H9 (cell line): ENCODE measurements around the gene DHX58. TPM values are rescaled to one million over a fixed set of nuclear protein-coding genes. Genes with fewer than 3 reads are reported as not detected.

Experiments
- DNase-seq: peaks from one replicate; pipeline ENCODE4 v3.0.0-alpha.2; 2017
- H2AFZ ChIP-seq: one replicate; pipeline ENCODE4 v1.6.1; 2013; ENCODE audit warnings: mild to moderate bottlenecking, low read length, control low read depth, moderate library complexity
- H2AK5ac ChIP-seq: 2 replicates; pipeline ENCODE4 v1.6.1; 2013; ENCODE audit warnings: low read length, control low read depth, mixed read lengths; ENCODE audit not compliant: insufficient read length
- H2BK120ac ChIP-seq: one replicate; pipeline ENCODE4 v1.6.1; 2013; ENCODE audit warnings: low read depth, mild to moderate bottlenecking, low read length, control low read depth, inconsistent platforms; ENCODE audit not compliant: poor library complexity, severe bottlenecking
- H2BK12ac ChIP-seq: 2 replicates; pipeline ENCODE4 v1.6.1; 2013; ENCODE audit warnings: low read length, control low read depth, mixed read lengths, low read depth; ENCODE audit not compliant: insufficient read length
- H2BK15ac ChIP-seq: 2 replicates; pipeline ENCODE4 v1.6.1; 2013; ENCODE audit warnings: low read depth, low read length, control low read depth
- H2BK20ac ChIP-seq: one replicate; pipeline ENCODE4 v1.6.1; 2013; ENCODE audit warnings: low read depth, mild to moderate bottlenecking, low read length, control low read depth, inconsistent platforms; ENCODE audit not compliant: poor library complexity, severe bottlenecking
- H2BK5ac ChIP-seq: 2 replicates; pipeline ENCODE4 v1.6.1; 2013; ENCODE audit warnings: low read length, control low read depth, mixed read lengths; ENCODE audit not compliant: insufficient read length
- H3K14ac ChIP-seq: 2 replicates; pipeline ENCODE4 v1.6.1; 2013; ENCODE audit warnings: low read length, control low read depth; ENCODE audit not compliant: insufficient read depth
- H3K18ac ChIP-seq: 2 replicates; pipeline ENCODE4 v1.6.1; 2013; ENCODE audit warnings: low read depth, mild to moderate bottlenecking, mixed read lengths, low read length, control low read depth; ENCODE audit not compliant: insufficient read length
- H3K23ac ChIP-seq: 2 replicates; pipeline ENCODE4 v1.6.1; 2013; ENCODE audit warnings: low read length, control low read depth, mixed read lengths, low read depth; ENCODE audit not compliant: insufficient read length
- H3K23me2 ChIP-seq: 2 replicates; pipeline ENCODE4 v1.6.1; 2013; ENCODE audit warnings: low read depth, mild to moderate bottlenecking, mixed read lengths, low read length, control low read depth; ENCODE audit not compliant: insufficient read length, poor library complexity, severe bottlenecking
- H3K27ac ChIP-seq: 2 replicates; pipeline ENCODE4 v1.5.1; 2013; ENCODE audit warnings: low read length, control low read depth, mixed read lengths, low read depth; ENCODE audit not compliant: insufficient read length
- H3K27me3 ChIP-seq: 2 replicates; pipeline ENCODE4 v1.6.1; 2013; ENCODE audit warnings: low read length, control low read depth, inconsistent platforms; ENCODE audit not compliant: insufficient read depth
- H3K4ac ChIP-seq: 2 replicates; pipeline ENCODE4 v1.6.1; 2013; ENCODE audit warnings: low read depth, mild to moderate bottlenecking, control low read depth, inconsistent platforms, low read length, moderate library complexity
- H3K4me1 ChIP-seq: 2 replicates; pipeline ENCODE4 v1.6.1; 2013; ENCODE audit warnings: low read length, control low read depth, inconsistent platforms; ENCODE audit not compliant: insufficient read depth
- H3K4me2 ChIP-seq: 2 replicates; pipeline ENCODE4 v1.6.1; 2013; ENCODE audit warnings: low read length, control low read depth, mixed read lengths; ENCODE audit not compliant: insufficient read length, insufficient read depth
- H3K56ac ChIP-seq: 2 replicates; pipeline ENCODE4 v1.6.1; 2013; ENCODE audit warnings: low read depth, mild to moderate bottlenecking, mixed read lengths, low read length, control low read depth; ENCODE audit not compliant: insufficient read length
- H3K79me1 ChIP-seq: 2 replicates; pipeline ENCODE4 v1.6.1; 2013; ENCODE audit warnings: low read depth, mild to moderate bottlenecking, moderate library complexity, low read length, control low read depth, inconsistent platforms; ENCODE audit not compliant: insufficient read depth, poor library complexity, severe bottlenecking
- H3K79me2 ChIP-seq: 2 replicates; pipeline ENCODE4 v1.6.1; 2013; ENCODE audit warnings: low read length, control low read depth, inconsistent platforms; ENCODE audit not compliant: insufficient read depth
- H3K9ac ChIP-seq: 2 replicates; pipeline ENCODE4 v1.6.1; 2013; ENCODE audit warnings: low read length, control low read depth, mixed read lengths; ENCODE audit not compliant: insufficient read length; ENCODE audit errors: extremely low read depth
- H3K9me3 ChIP-seq: one replicate; pipeline ENCODE4 v1.6.1; 2013; ENCODE audit warnings: low read depth, low read length, inconsistent platforms; ENCODE audit not compliant: control insufficient read depth
- H3T11ph ChIP-seq: one replicate; pipeline ENCODE4 v1.6.1; 2013; ENCODE audit warnings: mild to moderate bottlenecking, low read length, control low read depth, inconsistent platforms
- H4K20me1 ChIP-seq: one replicate; pipeline ENCODE4 v1.6.1; 2013; ENCODE audit not compliant: control insufficient read depth, insufficient read length, insufficient read depth
- H4K5ac ChIP-seq: 2 replicates; pipeline ENCODE4 v1.6.1; 2013; ENCODE audit warnings: low read depth, mild to moderate bottlenecking, mixed read lengths, low read length, control low read depth; ENCODE audit not compliant: insufficient read length
- H4K8ac ChIP-seq: replicated peaks from 2 replicates; pipeline ENCODE4 v1.6.1; 2013; ENCODE audit warnings: low read length, control low read depth, mixed read lengths, low read depth; ENCODE audit not compliant: insufficient read length
- H4K91ac ChIP-seq: 2 replicates; pipeline ENCODE4 v1.6.1; 2013; ENCODE audit warnings: low read depth, mild to moderate bottlenecking, moderate library complexity, mixed read lengths, low read length, control low read depth; ENCODE audit not compliant: insufficient read length
- H3K27ac Mint-ChIP-seq, 3 experiments: 2 replicates in 2 of 3; 3 replicates in 1 of 3; pipeline ENCODE4 v1.8.0; 2020 to 2021; ENCODE audit warnings: mixed read lengths in 3 of 3, mild to moderate bottlenecking in 1 of 3, moderate library complexity in 1 of 3
- H3K27me3 Mint-ChIP-seq: 2 replicates; pipeline ENCODE4 v1.8.0; 2021; ENCODE audit warnings: low read depth, mild to moderate bottlenecking, moderate library complexity, mixed read lengths
- H3K36me3 Mint-ChIP-seq, 3 experiments: 2 replicates in 2 of 3; 3 replicates in 1 of 3; pipeline ENCODE4 v1.8.0; 2020 to 2021; ENCODE audit warnings: low read depth in 3 of 3, mixed read lengths in 3 of 3; ENCODE audit not compliant: insufficient read depth in 1 of 3
- H3K4me1 Mint-ChIP-seq, 2 experiments: 2 replicates each; pipeline ENCODE4 v1.8.0; 2020; ENCODE audit warnings: mixed read lengths in 2 of 2
- H3K4me3 Mint-ChIP-seq, 2 experiments: 2 replicates in 1 of 2; 3 replicates in 1 of 2; pipeline ENCODE4 v1.8.0; 2020 to 2021; ENCODE audit warnings: mild to moderate bottlenecking in 2 of 2, mixed read lengths in 2 of 2, moderate library complexity in 1 of 2
- H3K9me3 Mint-ChIP-seq, 2 experiments: 2 replicates in 1 of 2; 3 replicates in 1 of 2; pipeline ENCODE4 v1.8.0; 2020; ENCODE audit warnings: mild to moderate bottlenecking in 2 of 2, mixed read lengths in 2 of 2, moderate library complexity in 1 of 2
- WGBS: extraction: QIAGEN DNeasy Blood & Tissue Kit; methylation state at CpG from one replicate; pipeline ENCODE4 v1.1.7; 2013; ENCODE audit warnings: missing lambda C conversion rate, low lambda C conversion rate, mixed read lengths; ENCODE audit not compliant: insufficient read length; ENCODE audit errors: extremely low coverage; 5-methylcytosine and 5-hydroxymethylcytosine counted together
- total RNA-seq: library from RNA; stranded (reverse); gene quantifications from 2 replicates; pipeline ENCODE4 v1.2.1, GENCODE V29; 2021
- TF ChIP-seq, protein P1 (sequence below): fragments of 200-600 bp; sonication (generic); conservative IDR thresholded peaks from 3 replicates; pipeline ENCODE4 v1.8.0; 2021; ENCODE audit warnings: antibody characterized with exemption, mild to moderate bottlenecking

Gene DHX58
- total RNA-seq, 1 experiment from 2014 or later, result 3.9 TPM

DNA sequence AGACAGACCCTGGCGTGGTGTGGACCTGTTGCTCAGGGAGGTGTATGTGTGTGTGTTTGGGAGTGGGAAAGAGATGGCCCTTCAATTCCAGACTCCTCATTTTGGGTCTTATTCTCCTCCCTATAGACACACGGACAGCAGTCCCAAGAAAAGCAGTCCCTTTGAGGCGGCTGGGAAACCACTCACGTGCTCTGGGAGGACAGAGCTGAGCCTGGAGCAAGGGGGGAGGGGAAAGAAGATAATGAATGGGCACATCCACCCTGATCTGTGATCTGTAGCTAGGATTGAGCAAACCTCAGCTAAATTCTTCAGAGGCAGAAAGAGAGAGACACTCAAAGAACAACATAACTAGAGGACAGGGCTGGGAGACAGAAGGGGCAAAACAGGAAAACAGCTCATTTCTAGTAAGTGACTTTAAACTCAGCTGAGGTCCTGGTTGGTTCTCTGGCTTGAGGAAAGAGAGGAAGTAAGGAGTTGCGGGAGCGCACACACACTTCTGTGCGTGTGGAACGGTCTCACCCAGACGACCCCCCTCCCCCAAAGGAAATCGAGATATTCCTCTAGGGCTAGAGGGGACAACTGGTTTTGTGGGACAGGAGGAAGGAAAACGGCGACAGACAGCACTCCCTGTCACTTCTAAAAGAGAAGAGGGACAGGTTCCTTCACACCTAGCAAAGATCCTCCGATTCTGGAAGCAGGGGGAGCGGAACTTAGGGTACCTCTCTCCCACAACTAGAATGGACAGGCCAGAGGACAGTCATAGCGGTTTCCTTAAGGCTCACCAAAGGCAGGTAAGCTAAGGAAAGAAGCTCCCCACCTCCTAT is 41.6 kb upstream of the DHX58 start:
- Histone ChIP-seq H4K20me1 (no peaks in the 10 kb centered on the region), H3K27me3 (no peaks in the 10 kb centered on the region), H3K9ac (peak overlapping the region; percentile 83), H3K14ac (no peak overlapping the region), H2BK20ac (no peak overlapping the region), H2BK120ac (no peak overlapping the region), H3K18ac (no peak overlapping the region), H4K5ac (no peak overlapping the region), H3K4ac (no peak overlapping the region), H3K4me2 (peak overlapping the region; percentile 97), H3K9me3 (no peaks in the 10 kb centered on the region), H4K91ac (no peak overlapping the region), H3K23me2 (peaks cover 15% of the 10 kb centered on the region), H2AK5ac (no peak overlapping the region), H3K79me2 (peaks cover 17% of the 10 kb centered on the region; the same call in 1 of the 2 replicates), H2BK15ac (no peak overlapping the region), H3K79me1 (peaks cover 2% of the 10 kb centered on the region), H2AFZ (no peak overlapping the region), H3T11ph (no peak overlapping the region), H3K23ac (no peak overlapping the region), H2BK5ac (no peak overlapping the region), H3K56ac (no peak overlapping the region), H2BK12ac (no peak overlapping the region), H4K8ac (no peak overlapping the region), H3K4me1 (no peaks in the 10 kb centered on the region; the same call in 1 of the 2 replicates), H3K27ac (no peak overlapping the region)
- Mint-ChIP-seq H3K9me3 (no peaks in the 10 kb centered on the region), H3K27ac (peak overlapping the region; percentile 17 to 73 (median 62); a peak in 6 of 7 replicates), H3K36me3 (peaks cover 0 to 6% (median 0%) of the 10 kb centered on the region in 3 experiments; a peak in 2 of 7 replicates), H3K4me3 (peak overlapping the region; percentile 86 to 89), H3K4me1 (peaks cover 28 to 32% of the 10 kb centered on the region in 2 experiments), H3K27me3 (no peaks in the 10 kb centered on the region)
- TF ChIP-seq, protein P1, sequence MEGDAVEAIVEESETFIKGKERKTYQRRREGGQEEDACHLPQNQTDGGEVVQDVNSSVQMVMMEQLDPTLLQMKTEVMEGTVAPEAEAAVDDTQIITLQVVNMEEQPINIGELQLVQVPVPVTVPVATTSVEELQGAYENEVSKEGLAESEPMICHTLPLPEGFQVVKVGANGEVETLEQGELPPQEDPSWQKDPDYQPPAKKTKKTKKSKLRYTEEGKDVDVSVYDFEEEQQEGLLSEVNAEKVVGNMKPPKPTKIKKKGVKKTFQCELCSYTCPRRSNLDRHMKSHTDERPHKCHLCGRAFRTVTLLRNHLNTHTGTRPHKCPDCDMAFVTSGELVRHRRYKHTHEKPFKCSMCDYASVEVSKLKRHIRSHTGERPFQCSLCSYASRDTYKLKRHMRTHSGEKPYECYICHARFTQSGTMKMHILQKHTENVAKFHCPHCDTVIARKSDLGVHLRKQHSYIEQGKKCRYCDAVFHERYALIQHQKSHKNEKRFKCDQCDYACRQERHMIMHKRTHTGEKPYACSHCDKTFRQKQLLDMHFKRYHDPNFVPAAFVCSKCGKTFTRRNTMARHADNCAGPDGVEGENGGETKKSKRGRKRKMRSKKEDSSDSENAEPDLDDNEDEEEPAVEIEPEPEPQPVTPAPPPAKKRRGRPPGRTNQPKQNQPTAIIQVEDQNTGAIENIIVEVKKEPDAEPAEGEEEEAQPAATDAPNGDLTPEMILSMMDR, result no peak
- no CpG with 5 or more reads among the region's 15 CpGs for WGBS
- DNase-seq, result no peak
